GM12892 (cell line): ENCODE measurements around the gene DNAH14.

Source experiments
- POLR2A ChIP-seq: IDR thresholded peaks from 2 replicates; pipeline ENCODE4 v1.6.1; 2011; ENCODE audit warnings: low read depth, low read length, control low read depth
- TAF1 ChIP-seq: IDR thresholded peaks from 2 replicates; pipeline ENCODE4 v1.6.1; 2011; ENCODE audit warnings: low read depth, mild to moderate bottlenecking, control low read depth, low read length, borderline replicate concordance

- TF ChIP-seq TAF1 (no peak), POLR2A (no peak)
Measured at GRCh38 chr1:225378880-225379279, 449.4 kb downstream of the DNAH14 start.
